GM12865 (cell line): ENCODE results near the gene SAPCD1.
"Not testable (repeated sequence)": the region's sequence is repeated elsewhere in the genome, so short reads cannot be mapped to it uniquely, and the experiment has no call there.

Experiments
- DNase-seq: peaks from one replicate; pipeline ENCODE4 v3.0.0; 2010; ENCODE audit warnings: low read depth
- H3K4me3 ChIP-seq: 2 replicates; pipeline ENCODE4 v1.5.1; 2011; ENCODE audit warnings: mild to moderate bottlenecking, low read depth, low read length, control low read depth
- TF ChIP-seq, protein P1 (sequence below): IDR thresholded peaks from 2 replicates; pipeline ENCODE4 v1.5.1; 2011; ENCODE audit warnings: low read length, control low read depth, low read depth, inconsistent platforms; ENCODE audit not compliant: insufficient read depth; ENCODE audit errors: missing control alignments

Gene SAPCD1

DNA sequence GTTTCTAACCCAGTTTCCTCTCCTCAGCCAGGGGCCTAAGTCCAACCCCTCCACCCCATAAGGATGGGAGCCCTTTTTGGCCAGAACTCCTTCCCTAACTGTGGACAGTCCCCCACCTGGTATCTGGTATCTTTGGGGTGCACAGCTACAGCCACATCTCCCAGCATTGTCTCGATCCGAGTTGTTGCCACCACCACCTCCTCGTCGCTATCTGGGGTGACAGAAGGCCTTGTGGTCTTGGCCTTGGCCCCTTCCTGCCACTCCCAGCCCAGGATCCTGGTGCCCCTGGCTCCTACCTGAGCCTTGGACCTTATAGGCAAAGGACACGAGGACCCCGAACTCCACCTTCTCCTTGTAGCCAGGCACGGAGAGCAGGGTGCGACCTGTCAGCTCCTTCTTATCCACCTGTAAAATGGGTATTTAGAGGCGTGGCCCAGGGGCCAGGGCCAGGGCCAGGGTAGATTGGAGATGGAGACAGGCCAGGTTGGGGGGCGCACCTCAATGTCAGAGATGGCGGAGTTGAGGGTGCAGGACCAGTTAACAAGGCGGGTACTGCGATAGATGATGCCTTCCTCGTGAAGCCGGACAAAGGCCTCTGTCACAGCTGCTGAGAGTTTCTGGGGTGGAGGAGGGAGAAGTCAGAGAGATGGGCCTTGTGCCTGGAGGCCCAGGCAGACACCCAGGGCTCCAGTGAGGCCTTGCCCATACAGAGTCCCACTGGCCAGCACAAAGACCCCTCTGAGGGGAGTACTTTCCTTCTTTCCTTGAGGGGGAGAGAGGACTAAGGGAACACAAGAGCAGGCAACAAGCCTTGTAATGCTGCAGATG, 21.9 kb downstream of the SAPCD1 start:
- DNase-seq = no peak
- H3K4me3 ChIP-seq = no peak overlapping the region
- TF ChIP-seq, protein P1, sequence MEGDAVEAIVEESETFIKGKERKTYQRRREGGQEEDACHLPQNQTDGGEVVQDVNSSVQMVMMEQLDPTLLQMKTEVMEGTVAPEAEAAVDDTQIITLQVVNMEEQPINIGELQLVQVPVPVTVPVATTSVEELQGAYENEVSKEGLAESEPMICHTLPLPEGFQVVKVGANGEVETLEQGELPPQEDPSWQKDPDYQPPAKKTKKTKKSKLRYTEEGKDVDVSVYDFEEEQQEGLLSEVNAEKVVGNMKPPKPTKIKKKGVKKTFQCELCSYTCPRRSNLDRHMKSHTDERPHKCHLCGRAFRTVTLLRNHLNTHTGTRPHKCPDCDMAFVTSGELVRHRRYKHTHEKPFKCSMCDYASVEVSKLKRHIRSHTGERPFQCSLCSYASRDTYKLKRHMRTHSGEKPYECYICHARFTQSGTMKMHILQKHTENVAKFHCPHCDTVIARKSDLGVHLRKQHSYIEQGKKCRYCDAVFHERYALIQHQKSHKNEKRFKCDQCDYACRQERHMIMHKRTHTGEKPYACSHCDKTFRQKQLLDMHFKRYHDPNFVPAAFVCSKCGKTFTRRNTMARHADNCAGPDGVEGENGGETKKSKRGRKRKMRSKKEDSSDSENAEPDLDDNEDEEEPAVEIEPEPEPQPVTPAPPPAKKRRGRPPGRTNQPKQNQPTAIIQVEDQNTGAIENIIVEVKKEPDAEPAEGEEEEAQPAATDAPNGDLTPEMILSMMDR = no peak

DNA sequence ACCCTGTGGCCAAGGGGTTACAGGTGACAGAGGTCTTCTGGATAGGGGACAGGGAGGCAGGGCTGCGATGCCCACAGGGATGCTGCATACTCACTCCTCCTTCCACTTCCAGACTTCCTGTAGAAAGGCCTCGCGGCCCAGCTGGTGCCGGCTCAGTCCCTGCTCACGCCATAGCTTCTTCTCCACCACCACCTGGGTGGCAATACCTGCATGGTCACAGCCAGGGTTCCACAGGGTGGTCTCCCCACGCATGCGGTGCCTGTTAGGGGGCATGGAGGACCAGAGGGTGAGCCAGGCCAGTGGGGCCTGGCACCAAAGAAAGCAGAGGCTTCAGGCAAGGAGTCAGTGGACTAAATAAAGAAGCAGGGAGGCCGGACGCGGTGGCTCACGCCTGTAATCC, 23.0 kb downstream of the SAPCD1 start:
- no peak for DNase-seq
- TF ChIP-seq, protein P1 = no peak
- no peak overlapping the region for H3K4me3 ChIP-seq

DNA sequence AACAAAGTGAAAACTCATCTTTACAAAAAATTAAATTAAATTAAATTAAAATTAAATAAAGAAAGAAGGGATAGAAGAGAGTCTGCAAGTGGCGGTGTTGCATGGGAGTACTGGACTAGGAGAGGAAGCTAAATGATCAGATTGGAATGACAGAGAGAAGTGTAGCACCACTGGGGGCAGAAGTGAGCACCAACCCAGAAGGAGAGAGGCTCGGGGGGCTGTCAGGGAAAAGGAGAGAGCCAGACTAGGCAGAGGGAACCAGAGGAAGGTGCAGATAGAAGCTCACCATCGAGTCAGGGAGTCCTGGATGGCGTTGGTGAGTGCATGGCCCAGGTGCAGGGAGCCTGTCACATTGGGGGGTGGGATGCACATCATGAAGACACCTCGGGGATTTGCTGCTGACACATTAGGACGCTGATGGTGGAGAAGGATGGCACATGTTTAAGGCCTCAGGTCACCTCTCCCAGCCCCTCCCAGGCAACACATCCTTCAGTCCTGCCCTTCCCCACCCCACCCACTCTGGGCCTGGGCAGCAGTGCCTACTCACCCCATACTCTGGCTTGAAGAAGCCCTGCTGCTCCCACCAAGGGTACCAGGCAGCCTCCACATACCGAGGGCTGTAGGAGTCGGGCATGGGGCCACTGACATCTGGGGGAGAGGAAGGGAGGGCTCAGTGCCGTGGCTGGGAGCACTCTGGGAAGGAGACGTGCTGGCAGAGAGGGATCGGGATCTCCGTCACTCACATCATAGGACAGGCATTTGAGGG, 29.1 kb downstream of the SAPCD1 start:
- no peak overlapping the region for H3K4me3 ChIP-seq
- TF ChIP-seq, protein P1 = peak; percentile 66
- peak; percentile 42 for DNase-seq

DNA sequence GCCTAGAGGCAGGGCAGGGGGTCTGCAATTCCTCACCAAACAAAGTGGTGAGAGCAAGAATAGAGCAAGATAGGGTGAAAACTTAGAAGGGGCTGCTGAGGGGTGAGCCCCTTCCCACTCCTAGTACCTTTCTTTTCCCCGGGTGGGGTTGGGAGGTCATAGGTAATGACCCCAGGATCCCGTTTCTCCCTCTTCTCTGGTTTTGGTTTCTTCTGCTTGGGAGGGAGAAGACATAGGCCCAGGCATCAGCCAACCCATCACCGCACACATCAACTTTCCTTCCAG, 29.6 kb downstream of the SAPCD1 start:
- TF ChIP-seq, protein P1 = no peak
- DNase-seq = no peak
- no peak overlapping the region for H3K4me3 ChIP-seq

DNA sequence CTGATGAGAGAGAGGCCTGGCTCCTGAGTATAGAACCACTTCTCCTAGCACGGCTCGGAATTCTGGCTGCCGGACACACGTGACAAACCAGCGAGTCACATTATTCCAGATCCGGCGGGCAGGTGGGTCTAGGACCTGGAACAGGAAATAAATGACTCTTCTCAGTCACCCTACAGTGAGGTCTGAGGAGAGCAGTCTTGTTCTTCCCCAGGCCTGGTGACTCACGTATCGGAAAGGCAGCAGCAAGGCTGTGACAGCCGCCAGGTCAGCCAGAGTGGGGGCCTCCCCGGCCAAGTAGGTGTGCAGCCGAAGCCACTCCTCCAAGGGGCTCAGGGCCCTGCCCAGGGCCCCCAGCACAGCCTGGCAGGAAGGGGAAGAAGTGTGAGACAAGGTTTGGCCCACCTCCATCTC, 30.3 kb downstream of the SAPCD1 start:
- no peak overlapping the region for H3K4me3 ChIP-seq
- no peak for DNase-seq
- TF ChIP-seq, protein P1 = no peak

DNA sequence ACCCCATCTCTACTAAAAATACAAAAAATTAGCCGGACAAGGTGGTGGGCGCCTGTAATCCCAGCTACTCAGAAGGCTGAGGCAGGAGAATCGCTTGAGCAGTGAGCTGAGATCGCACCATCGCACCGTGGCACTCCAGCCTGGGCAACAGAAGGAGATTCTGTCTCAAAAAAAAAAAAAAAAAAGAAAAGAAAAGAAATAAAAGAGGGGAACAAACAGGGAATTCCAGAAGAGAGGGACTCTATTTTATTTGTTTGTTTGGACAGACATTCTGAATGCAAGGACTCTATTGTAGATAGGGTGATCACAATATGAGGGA, 31.4 kb downstream of the SAPCD1 start:
- DNase-seq = not testable (repeated sequence)
- peak overlapping the region; percentile 95; the same call in 1 of the 2 replicates for H3K4me3 ChIP-seq

DNA sequence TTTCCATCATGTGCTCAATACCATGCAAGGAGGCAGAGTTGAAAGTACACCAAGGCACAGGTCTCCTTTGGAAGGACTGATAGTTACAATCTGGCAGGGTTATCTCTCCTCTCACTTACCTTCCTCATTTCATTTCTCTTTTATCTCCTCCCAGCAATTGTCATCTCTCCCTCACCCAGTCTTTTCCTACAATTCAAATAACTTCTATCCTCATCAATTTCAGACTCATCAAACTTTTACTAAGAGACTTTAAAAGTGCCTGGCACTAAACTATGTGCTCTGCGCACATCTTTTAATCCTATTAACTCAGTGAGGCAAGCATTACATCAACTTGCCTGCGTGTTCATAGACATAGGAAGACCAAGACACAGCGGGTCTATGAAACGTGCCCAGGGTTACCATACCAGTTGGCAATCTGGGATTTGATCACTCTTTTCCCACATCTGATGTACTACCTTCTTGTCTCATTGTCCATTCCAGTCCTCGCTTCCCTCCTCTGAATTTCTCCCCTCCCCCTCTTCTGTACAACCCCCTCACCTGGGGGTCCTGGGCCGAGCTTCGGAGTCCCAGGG, 31.9 kb downstream of the SAPCD1 start:
- TF ChIP-seq, protein P1 = no peak
- DNase-seq = no peak
- peak overlapping the region; percentile 95 for H3K4me3 ChIP-seq
